ENCODE measurements around the gene GNL2.
"Not testable (repeated sequence)": the region's sequence is repeated elsewhere in the genome, so short reads cannot be mapped to it uniquely, and the experiment has no call there.

The GNL2 gene

GRCh38 chr1:37559080-37559479 lies 36.7 kb downstream of the GNL2 start:
- DNase-seq (ENCODE audit: low read depth): no peak

GRCh38 chr1:37558411-37558810 lies 37.3 kb downstream of the GNL2 start:
- DNase-seq (ENCODE audit: low read depth): no peak

- no peak for DNase-seq (ENCODE audit: low read depth)
Observed at GRCh38 chr1:37557402-37557801, 38.3 kb downstream of the GNL2 start.

GRCh38 chr1:37556712-37557196 lies 39.0 kb downstream of the GNL2 start, which contains the start of gene DNALI1:
DNALI1 (plus strand) TSS chr1:37556940; CDS start chr1:37556995, 55 bp downstream.
- no peak for DNase-seq (ENCODE audit: low read depth)

GRCh38 chr1:37553927-37554808 lies 41.6 kb downstream of the GNL2 start, which contains the start of gene SNIP1:
SNIP1 (minus strand) TSS chr1:37554293; CDS start chr1:37554229, 64 bp downstream.
- peak; percentile 86 for DNase-seq (ENCODE audit: low read depth)

GRCh38 chr1:37553598-37553926 lies 42.2 kb downstream of the GNL2 start:
- DNase-seq (ENCODE audit: low read depth): no peak

GRCh38 chr1:37549341-37549740 lies 46.4 kb downstream of the GNL2 start:
- DNase-seq (ENCODE audit: low read depth): no peak

GRCh38 chr1:37545019-37545418 lies 50.7 kb downstream of the GNL2 start:
- no peak for DNase-seq (ENCODE audit: low read depth)

- DNase-seq (ENCODE audit: low read depth): no peak
Observed at GRCh38 chr1:37544530-37544929, 51.2 kb downstream of the GNL2 start.

GRCh38 chr1:37540036-37540785 lies 55.5 kb downstream of the GNL2 start:
- no peak for DNase-seq (ENCODE audit: low read depth)

- not testable (repeated sequence) for DNase-seq (ENCODE audit: low read depth)
Observed at GRCh38 chr1:37539154-37539553, 56.6 kb downstream of the GNL2 start.

- no peak for DNase-seq (ENCODE audit: low read depth)
Observed at GRCh38 chr1:37537378-37537777, 58.4 kb downstream of the GNL2 start.

GRCh38 chr1:37533317-37534093 lies 62.2 kb downstream of the GNL2 start:
- DNase-seq (ENCODE audit: low read depth): no peak

- DNase-seq (ENCODE audit: low read depth): not testable (repeated sequence)
Observed at GRCh38 chr1:37532418-37533156, 63.1 kb downstream of the GNL2 start.

GRCh38 chr1:37529888-37530287 lies 65.8 kb downstream of the GNL2 start:
- not testable (repeated sequence) for DNase-seq (ENCODE audit: low read depth)

GRCh38 chr1:37519613-37520012 lies 76.1 kb downstream of the GNL2 start:
- no peak for DNase-seq (ENCODE audit: low read depth)

GRCh38 chr1:37518929-37519328 lies 76.8 kb downstream of the GNL2 start:
- DNase-seq (ENCODE audit: low read depth): not testable (repeated sequence)

GRCh38 chr1:37518241-37518640 lies 77.5 kb downstream of the GNL2 start:
- not testable (repeated sequence) for DNase-seq (ENCODE audit: low read depth)

GRCh38 chr1:37517569-37517968 lies 78.2 kb downstream of the GNL2 start:
- DNase-seq (ENCODE audit: low read depth): no peak
